GM12874 (cell line): ENCODE measurements around the gene DAAM1.

Experiments used
- TF ChIP-seq, protein P1 (sequence below): IDR thresholded peaks from 2 replicates; pipeline ENCODE4 v1.5.1; 2011; ENCODE audit warnings: low read depth, mild to moderate bottlenecking, control low read depth, low read length, moderate library complexity; ENCODE audit not compliant: insufficient read depth

Gene DAAM1

DNA sequence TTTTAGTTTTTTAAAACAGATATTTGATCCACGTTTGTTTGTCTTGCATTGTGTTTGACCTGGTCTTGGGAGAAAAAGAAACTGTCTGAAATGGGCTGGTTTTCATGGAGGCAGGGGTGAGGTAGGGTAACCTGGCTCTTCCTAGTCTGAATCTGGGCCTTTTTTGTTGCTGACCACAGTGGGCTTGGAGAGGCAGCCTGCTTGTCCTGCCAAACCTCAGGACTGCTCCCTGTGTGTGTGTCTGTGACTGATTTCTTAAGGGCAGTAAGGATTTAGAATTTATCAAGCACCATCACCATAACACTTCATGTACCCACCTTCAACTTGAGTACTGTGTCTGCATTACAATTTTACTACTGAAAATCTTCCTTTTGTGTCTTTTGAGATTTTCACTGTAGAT, 28.5 kb downstream of the DAAM1 start:
- TF ChIP-seq, protein P1, sequence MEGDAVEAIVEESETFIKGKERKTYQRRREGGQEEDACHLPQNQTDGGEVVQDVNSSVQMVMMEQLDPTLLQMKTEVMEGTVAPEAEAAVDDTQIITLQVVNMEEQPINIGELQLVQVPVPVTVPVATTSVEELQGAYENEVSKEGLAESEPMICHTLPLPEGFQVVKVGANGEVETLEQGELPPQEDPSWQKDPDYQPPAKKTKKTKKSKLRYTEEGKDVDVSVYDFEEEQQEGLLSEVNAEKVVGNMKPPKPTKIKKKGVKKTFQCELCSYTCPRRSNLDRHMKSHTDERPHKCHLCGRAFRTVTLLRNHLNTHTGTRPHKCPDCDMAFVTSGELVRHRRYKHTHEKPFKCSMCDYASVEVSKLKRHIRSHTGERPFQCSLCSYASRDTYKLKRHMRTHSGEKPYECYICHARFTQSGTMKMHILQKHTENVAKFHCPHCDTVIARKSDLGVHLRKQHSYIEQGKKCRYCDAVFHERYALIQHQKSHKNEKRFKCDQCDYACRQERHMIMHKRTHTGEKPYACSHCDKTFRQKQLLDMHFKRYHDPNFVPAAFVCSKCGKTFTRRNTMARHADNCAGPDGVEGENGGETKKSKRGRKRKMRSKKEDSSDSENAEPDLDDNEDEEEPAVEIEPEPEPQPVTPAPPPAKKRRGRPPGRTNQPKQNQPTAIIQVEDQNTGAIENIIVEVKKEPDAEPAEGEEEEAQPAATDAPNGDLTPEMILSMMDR: no peak

DNA sequence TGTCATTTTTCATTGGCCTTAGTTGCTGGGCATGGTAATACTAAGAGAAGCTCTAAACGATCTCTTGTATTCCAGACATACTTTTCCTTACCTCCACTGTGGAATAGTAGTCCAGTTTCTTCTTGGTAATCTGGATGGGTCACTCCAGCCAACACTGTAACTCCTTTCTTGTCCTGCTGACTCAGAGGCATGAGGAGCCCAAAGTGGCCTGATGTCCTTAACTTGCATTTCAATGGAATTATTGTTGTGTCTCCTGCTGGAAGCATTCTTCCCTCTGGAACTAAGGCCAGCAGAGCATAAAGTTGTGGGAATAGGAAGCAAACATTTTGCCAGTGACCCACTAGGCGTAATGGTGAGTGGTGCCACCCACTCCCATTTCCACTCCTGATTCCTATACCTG, 33.1 kb downstream of the DAAM1 start:
- TF ChIP-seq, protein P1: no peak

DNA sequence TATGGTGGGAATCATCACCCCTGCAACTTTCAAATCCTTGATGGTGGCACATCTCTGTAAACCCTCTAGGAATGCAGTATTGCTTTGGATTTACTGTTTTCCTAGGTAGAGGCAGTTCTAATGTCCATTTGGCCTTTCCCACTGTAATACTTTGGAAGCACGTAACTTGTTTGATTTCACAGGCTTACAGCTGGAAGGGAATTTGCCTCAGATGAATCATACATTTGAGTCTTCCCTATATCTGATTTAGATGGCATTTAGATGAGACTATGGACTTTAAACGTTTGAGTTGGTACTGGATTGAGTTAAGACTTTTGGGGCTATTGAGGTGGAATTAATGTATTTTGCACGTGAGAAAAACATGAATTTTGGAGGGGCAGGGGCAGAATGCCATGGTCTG, 35.9 kb downstream of the DAAM1 start:
- TF ChIP-seq, protein P1: no peak

DNA sequence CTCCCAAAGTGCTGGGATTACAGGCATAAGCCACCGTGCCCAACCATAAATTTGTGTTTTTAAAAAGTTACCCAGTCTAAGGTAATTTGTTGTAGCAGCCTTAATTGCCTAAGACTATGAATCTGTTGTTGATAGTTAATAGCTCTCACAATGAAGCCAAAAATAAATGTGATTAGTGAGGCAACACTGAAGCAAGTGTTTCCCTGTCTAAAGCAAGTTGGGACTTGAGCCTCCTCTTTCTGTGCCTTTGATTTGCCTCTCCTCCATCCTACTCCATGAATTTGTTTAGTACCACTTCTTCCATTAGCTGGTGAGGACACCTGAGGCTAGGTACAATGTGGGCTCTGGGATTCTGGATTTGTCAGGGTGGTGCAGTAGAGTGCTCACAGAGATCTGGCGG, 36.8 kb downstream of the DAAM1 start:
- TF ChIP-seq, protein P1: no peak

DNA sequence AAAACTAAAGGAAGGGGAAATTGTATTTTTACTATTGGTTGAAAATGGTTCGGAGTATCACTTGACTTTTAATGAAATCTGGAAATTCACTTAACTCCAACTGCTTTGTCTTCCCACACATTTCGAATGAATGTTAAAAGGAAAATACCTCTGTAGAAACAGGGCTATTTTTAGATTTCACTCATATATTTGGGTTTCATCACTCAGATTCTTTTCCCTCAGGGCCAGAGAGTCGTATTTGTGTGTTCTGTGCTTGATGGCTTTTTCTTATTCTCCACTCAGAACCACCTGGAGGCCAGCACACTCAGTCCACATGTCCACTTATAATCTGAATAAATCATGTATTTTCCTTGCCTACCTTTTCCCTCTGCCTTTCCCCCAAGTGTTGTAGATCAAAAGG, 40.0 kb downstream of the DAAM1 start:
- TF ChIP-seq, protein P1: no peak

DNA sequence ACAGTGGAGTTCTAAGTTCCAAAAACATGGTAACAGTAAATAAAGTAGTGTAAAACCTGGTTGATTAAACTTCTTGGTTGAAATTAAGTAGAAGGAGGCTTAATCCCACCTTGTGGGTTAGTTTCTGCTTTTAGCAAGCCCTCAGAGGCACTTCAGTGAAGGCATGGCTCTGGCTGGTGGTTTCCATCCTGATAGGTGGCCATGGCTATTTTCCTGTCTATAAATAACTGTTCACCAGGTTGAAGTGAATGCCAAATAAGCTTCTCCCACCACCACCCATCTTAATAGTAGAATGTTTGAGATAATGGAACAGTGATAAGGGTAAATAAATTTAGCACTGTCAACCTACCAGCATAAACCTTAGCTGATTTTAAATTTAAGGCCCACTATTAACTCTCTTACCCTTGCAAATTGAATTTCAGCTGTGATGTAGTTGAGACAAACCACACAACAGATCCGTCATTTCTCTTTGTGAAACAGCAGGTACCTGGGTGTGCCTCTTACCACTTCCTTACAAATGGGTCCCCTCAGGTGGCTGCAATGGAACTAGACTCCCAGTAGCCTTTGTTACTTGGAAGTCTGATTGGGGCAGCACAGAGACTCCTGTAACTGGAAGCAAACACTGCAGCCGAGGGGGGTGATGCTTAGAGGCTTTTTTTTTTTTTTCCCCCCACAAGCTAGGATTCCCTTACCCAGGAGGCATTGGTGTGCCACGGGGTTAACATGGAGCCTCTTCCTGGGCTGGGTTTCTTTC, 41.4 kb downstream of the DAAM1 start:
- TF ChIP-seq, protein P1: no peak

DNA sequence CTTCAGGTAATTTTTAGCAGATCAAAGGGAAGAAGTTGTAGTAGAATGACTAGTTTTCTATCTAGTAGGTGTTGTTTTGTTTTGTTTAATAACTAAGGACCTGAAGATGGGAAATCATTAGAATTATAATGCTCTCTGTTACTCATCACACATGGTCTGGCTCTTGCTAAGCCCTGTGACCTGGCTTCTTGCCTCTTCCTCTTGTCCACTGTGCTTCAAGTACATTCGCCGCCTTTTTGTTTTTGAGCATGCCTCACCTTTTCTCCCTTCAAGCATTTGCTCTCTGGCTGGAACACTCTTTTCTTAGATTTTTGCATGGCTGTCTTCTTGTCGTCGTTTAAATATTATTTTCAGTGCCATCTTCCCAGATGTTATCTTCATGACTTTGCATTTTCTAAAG, 47.7 kb downstream of the DAAM1 start:
- TF ChIP-seq, protein P1: no peak
